GM18499 (cell line): ENCODE data around the gene EIF4E1B.

Experiments
- ATAC-seq: cut with Tn5 transposase; IDR thresholded peaks from one replicate; pipeline ENCODE4 v1.9.1; 2021; ENCODE audit warnings: moderate number of reproducible peaks; ENCODE audit not compliant: insufficient read depth, unreplicated experiment

Gene EIF4E1B

DNA sequence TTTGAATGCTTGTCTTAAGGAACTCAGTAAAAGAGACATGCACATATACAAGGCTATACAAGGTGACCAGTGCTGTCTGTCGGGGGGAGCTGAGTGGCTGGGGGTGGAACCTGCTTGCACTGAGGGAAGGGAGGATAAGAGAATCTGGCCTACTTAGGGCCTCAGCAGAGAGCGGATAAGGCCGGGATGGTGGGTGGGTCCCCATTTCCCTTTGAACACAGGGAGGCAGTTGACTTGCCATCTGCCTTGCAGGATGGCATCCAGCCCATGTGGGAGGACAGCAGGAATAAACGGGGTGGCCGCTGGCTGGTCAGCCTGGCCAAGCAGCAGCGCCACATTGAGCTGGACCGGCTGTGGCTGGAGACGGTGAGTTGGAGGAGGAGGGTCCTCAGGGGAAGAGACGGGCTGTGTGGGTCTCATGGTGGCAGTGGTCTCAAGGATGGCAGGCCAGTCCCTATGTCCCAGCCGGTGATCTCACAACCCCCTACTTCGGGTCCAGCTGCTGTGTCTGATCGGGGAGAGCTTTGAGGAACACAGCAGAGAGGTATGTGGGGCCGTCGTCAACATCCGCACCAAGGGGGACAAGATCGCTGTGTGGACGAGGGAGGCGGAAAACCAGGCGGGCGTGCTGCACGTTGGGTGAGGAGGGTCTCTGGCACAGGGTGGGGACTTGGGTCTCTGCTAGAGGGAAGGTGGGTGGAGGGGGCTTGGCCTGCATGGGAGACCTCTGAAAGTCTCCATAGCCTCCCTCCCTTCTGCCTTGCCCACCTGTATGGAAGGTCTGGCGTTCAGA lies 14.6 kb downstream of the EIF4E1B start:
- no peak for ATAC-seq

GRCh38 chr5:176646049-176646706 lies 15.7 kb downstream of the EIF4E1B start:
- ATAC-seq = no peak

DNA sequence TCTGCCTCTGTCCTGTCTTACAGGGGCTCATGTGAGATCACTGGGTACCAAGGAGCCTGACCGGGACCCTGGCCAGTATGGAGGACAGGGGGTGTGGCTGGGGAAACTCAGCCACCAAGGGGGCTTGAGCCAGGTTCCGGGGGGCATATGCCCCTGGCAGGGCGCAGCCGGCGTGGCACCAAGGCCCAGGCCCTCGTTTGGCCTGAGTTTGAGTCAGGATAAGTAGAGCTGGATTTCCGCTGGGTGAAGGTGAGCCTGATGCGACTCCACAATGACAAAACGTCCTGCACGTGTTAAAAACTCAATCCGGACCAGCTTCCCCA lies 16.2 kb downstream of the EIF4E1B start:
- ATAC-seq = peak; percentile 11

DNA sequence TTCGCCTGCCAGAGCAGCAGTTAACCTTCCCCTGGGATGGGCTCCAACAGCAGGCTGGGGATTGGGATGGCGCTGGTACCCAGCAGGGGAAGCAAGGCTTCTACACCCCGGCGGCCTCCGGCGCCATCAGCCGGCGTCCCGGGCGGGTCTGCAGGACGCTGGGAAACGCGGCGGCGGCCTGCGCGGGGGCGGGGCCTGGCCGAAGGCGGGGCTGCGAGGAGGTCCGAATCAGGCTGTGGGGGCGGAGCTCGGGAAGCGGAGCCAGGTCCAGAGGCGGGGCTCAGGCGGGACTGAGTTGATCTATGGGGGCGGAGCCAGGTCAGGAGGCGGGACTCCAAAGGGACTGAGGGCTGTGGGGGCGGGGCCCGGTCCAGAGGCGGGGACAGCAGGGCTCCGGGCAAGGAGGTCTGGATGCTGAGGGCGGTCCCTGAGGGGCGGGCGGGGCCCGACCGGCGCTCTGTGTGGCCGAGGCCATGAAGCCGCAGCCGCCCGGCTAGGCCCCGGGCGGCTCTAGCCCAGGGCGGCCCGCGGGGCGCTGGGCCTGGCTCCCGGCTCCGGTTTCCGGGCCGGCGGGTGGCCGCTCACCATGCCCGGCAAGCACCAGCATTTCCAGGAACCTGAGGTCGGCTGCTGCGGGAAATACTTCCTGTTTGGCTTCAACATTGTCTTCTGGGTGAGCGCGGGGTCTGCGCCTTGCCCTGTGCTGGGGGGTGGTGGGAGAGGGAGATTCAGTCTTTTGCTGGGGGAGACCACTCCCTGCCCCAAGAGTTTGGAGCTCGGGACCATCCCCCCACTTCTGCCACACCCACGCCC lies 16.8 kb downstream of the EIF4E1B start, which contains the start of gene TSPAN17:
Gene TSPAN17, plus strand, starts transcription at position 455 of the 813 bp plus-strand sequence. Its CDS starts 132 bp downstream, at position 587.
- ATAC-seq = peak; percentile 86

DNA sequence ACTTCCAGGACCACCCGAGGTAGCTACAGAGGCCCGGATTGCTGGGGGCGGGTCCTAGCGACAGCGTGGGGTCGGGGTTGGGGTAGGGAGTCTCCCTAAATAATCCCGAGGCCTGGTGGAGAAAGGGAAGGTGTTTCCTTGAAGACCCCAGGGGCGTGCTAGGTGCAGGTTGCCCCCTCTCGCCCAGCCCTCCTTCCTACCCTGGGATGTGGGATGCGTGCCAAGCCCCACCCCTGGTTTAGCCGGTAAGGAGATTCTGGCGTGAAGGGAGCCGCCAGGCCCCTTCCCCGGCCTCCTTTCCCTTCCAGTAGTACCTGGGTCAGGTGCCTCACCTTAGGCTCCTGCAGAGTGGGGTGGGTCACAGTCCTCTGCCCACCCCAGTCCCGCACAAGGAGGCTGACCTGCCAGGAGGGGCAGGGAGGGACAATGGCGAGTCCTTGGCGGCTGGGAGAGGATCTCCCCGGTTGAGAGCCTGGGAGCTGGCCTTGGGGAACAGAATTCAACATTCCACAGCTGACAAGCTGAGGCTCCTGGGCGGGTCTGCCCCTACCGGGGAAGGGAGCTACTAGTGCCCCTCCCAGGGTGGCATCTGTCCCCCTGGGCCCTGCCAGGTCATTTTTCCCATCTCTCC lies 17.5 kb downstream of the EIF4E1B start:
- no peak for ATAC-seq

GRCh38 chr5:176648474-176649194 lies 18.2 kb downstream of the EIF4E1B start:
- no peak for ATAC-seq

GRCh38 chr5:176650354-176650884 lies 19.9 kb downstream of the EIF4E1B start:
- no peak for ATAC-seq

- ATAC-seq = no peak
These were observed 21.1 kb downstream of the EIF4E1B start for GRCh38 chr5:176651472-176651980.

DNA sequence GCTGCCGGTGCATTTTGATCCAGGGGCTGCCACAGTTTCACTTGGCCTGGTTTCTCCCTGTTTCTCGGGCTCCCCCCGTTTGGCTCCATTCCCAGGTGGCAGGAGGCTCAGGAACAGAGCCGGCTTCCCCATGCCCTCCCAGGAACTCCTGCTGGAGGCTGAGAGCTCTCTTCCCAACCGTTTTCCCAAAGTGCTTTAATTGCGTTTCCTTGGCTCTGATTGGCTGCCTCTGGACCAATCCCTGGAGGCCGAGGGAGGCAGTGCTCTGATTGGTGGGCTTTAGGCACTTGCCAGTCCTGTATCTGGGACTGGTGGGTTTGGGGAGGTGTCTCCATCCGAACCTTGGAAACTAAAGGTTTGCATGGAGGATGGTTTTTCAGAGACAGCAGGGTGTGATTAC lies 21.7 kb downstream of the EIF4E1B start:
- no peak for ATAC-seq

GRCh38 chr5:176653401-176654385 lies 23.2 kb downstream of the EIF4E1B start:
- no peak for ATAC-seq

- no peak for ATAC-seq
These were observed 24.4 kb downstream of the EIF4E1B start for GRCh38 chr5:176654856-176655255.

DNA sequence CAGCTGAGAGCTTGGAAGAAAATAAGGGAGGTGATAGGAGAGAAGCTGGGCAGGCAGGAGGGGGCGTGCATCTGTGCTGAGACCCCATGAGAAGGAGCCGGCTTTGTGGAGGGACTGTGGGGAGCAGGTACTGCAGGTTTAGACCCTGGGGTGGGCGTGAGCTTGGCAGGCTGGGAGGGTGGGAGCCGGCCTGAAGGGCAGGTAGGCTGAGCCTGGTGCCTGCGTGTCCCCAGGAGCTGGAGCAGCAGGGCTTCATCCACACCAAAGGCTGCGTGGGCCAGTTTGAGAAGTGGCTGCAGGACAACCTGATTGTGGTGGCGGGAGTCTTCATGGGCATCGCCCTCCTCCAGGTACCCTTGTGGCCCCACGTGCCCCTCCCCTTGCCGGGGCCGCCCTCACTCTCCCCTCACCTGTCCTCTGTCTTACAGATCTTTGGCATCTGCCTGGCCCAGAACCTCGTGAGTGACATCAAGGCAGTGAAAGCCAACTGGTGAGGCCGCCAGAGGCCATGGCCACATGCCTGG lies 26.1 kb downstream of the EIF4E1B start:
- no peak for ATAC-seq

DNA sequence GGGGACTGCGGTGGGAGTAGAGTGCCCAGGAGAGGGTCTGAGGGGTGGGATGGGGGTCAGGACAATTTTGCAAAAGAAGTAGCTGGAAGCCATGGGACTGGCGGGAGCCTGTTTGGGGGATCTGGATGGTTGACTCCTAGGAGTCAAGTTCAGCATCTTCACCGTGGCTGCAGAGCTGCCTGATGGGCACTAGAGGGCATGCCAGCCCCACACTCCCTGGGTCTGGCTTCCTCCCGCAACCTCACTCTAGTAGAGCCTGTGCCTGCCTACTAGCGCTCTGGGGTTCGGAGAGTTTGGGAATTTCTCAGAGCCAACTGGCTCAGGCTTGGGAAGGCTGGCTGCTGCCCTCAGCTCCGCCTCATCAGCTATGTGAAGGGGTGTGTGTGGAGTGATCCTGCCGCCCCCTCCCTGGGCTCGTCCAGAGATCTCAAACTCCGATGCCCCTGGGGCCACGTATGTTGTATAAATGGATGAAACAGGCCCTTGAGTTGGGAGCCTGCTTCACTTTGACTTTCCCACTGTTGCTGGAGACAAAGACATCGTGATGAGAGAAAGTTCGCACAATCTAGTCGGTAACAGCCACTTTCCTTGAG lies 27.6 kb downstream of the EIF4E1B start:
- ATAC-seq = no peak

GRCh38 chr5:176658817-176659511 lies 28.5 kb downstream of the EIF4E1B start:
- ATAC-seq = no peak

GRCh38 chr5:176659512-176659839 lies 29.0 kb downstream of the EIF4E1B start:
- ATAC-seq = no peak

DNA sequence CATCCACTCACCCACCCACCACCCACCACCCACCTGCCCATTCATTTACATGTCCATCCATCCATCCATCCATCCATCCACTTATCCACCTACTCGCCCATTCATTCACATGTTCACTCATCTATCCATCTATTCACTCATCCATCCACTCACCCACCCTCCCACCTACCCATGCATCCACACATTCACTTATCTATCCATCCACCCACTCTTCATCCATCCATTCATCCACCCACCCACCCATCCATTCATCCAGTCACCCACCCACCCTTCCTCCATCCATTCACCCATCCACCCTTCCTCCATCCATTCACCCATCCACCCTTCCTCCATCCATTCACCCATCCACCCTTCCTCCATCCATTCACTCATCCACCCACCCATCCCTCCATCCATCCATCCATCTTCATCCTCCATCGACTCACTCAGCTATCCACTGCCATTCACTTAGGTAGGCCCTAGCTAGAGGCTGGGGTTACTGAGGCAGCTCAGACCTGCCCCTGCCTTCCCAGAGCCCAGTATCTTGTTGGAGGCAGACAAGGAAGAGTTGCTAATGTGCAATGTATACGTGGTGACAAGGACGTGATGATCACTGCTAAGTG lies 29.5 kb downstream of the EIF4E1B start:
- ATAC-seq = no peak

- ATAC-seq = no peak
These were observed 30.0 kb downstream of the EIF4E1B start for GRCh38 chr5:176660530-176660859.
